HUES6 (cell line): ENCODE data around the gene SLC13A5.

ENCODE experiments used
- H3K27ac ChIP-seq: 2 replicates; pipeline ENCODE4 v1.7.0; 2013; ENCODE audit warnings: low read depth, mild to moderate bottlenecking, low read length, inconsistent platforms
- H3K27me3 ChIP-seq: 2 replicates; pipeline ENCODE4 v1.6.1; 2013; ENCODE audit warnings: low read length; ENCODE audit not compliant: control insufficient read depth, insufficient read depth
- H3K36me3 ChIP-seq: 2 replicates; pipeline ENCODE4 v1.6.1; 2013; ENCODE audit warnings: low read length; ENCODE audit not compliant: control insufficient read depth, insufficient read depth
- H3K4me1 ChIP-seq: 2 replicates; pipeline ENCODE4 v1.6.1; 2013; ENCODE audit warnings: low read length; ENCODE audit not compliant: control insufficient read depth, insufficient read depth
- H3K4me3 ChIP-seq: 2 replicates; pipeline ENCODE4 v1.5.1; 2013; ENCODE audit warnings: low read depth, low read length
- H3K9ac ChIP-seq: one replicate; pipeline ENCODE4 v1.6.1; 2013; ENCODE audit warnings: mild to moderate bottlenecking, low read length
- H3K9me3 ChIP-seq: 2 replicates; pipeline ENCODE4 v1.6.1; 2013; ENCODE audit warnings: low read depth, low read length; ENCODE audit not compliant: control insufficient read depth, insufficient read depth

Gene SLC13A5

DNA sequence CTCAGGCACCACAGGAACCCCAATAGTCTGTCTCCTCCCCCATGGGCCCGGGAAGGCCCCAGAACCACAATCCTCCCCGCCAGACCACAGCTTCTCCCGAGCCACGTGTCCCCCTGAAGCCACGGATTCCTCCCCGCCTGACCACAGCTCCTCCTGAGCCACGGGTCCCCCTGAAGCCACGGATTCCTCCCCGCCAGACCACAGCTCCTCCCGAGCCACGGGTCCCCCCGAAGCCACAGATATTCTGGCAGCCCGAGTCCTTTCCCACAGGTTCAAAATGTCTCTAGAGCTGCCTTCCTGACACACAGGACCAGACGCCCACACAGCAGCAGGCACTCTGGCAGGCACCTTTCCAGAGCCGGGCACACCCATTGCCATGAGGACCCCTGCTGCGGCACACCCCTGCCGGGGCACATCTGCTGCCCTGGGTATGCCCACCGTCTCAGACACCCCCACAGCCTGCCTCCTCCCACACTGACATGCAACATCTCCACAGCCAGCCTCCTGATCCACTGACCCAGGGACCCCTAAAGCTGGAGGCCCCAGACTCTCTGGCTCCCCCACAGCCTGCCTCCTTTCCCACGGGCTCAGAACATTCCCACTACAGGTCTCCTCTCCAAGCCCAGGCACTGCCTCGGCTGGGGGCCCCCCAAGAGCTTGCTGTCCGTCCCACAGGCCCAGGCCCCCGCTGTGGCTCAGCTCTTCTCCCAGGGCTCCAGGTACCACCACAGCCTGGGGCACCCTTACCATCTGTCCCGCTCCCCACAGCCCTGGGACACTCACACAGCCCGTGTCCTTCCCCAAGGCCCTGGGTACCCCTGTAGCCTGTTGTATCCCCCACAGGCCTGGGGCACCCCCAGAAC, 74.9 kb downstream of the SLC13A5 start:
- H3K4me3 ChIP-seq: no peak overlapping the region
- H3K4me1 ChIP-seq: peaks cover 8% of the 10 kb centered on the region
- H3K9me3 ChIP-seq: no peaks in the 10 kb centered on the region
- no peak overlapping the region for H3K27ac ChIP-seq
- no peak overlapping the region for H3K9ac ChIP-seq
- peaks cover 30% of the 10 kb centered on the region for H3K36me3 ChIP-seq
- no peaks in the 10 kb centered on the region for H3K27me3 ChIP-seq

DNA sequence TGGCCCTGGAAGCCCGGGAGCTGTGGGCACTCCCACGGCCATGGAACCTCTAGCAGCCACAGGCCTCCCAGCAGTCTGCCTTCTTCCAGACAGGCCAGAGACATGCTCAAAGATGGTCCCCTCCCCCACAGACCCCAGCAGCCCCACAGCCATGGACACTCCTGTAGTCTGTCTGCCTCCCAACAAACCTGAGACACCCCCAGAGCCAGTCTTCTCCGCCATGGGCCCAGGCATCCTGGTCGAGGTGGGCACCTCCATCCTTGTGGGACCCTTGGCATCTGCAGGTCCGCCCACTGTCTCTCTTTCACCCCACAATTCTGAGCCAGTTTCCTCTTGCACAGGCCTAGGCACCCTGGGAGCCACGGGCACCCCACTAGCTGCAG, 75.7 kb downstream of the SLC13A5 start:
- Histone ChIP-seq H3K27me3 (no peaks in the 10 kb centered on the region), H3K27ac (no peak overlapping the region), H3K9ac (no peak overlapping the region), H3K36me3 (peaks cover 29% of the 10 kb centered on the region), H3K4me1 (peaks cover 8% of the 10 kb centered on the region), H3K9me3 (no peaks in the 10 kb centered on the region), H3K4me3 (no peak overlapping the region)

DNA sequence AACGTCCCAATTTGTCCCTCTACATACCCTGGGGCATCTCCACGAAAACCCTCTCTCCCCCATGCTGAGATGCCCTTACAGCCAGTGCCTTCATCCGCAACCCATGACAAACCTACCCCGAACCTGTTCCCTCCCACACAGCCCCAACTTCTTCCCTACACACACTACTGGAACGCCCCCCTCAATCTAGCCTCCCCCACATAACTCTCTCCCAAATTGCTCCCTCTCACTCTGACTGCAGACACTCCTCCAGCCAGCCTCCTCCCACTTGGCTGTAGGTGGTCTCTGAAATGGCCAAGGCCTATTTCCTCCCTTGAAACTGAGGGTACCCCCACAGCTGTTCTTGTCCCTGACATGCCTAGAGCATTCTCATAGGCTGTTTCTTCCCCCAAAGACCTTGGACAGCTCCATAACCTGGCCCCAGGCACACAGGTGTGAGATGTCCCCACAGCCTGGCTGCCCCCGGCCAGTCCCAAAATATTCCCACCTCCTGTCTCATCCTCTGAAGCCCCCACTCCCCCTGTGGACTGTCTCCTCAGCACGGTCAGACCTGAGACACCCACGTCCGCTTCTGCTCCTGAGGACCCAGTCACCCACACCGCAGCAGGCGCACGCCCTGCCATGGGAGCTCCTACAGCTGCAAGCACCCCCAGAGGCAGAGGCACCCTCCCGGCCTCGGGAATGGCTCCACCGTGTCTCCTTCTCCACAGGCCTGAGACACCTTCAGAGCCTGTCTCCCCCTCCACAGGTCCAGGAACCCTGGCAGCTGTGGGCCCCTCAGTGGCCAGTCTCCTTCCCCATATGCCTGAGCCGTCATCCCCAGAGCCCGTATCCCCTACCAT, 76.3 kb downstream of the SLC13A5 start:
- Histone ChIP-seq H3K4me3 (no peak overlapping the region), H3K27ac (no peak overlapping the region), H3K9me3 (no peaks in the 10 kb centered on the region), H3K27me3 (no peaks in the 10 kb centered on the region), H3K36me3 (peaks cover 28% of the 10 kb centered on the region), H3K4me1 (peaks cover 3% of the 10 kb centered on the region), H3K9ac (no peak overlapping the region)

DNA sequence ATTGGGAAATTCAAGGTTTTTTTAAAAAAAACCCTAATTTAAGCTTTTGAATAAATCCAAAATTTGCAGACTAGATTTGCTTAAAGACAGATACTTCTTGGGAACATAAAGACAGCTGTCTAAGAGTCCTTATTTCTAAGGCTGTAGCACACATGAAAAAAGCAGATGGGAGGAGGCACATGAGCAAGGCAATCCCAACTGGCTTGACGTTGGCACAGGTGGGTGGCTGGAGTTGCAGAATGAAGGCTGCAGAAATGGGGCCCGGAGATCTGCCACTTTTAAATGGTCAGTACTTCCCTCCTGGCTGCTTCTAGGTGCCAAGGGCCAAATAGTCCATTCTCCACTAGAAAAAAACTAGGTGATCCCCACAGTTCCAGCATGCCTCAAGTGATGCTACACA, 77.1 kb downstream of the SLC13A5 start:
- H3K27ac ChIP-seq: no peak overlapping the region
- no peak overlapping the region for H3K4me3 ChIP-seq
- no peak overlapping the region for H3K9ac ChIP-seq
- H3K9me3 ChIP-seq: no peaks in the 10 kb centered on the region
- no peaks in the 10 kb centered on the region; the same call in 1 of the 2 replicates for H3K4me1 ChIP-seq
- peaks cover 33% of the 10 kb centered on the region for H3K36me3 ChIP-seq
- no peaks in the 10 kb centered on the region for H3K27me3 ChIP-seq
